ENCODE measurements around the gene DNAAF3.
A peak's percentile ranks its signal among the peaks of the same experiment; 100 is the strongest.
"Not testable (repeated sequence)": the region's sequence is repeated elsewhere in the genome, so short reads cannot be mapped to it uniquely, and the experiment has no call there.

Gene DNAAF3

DNA sequence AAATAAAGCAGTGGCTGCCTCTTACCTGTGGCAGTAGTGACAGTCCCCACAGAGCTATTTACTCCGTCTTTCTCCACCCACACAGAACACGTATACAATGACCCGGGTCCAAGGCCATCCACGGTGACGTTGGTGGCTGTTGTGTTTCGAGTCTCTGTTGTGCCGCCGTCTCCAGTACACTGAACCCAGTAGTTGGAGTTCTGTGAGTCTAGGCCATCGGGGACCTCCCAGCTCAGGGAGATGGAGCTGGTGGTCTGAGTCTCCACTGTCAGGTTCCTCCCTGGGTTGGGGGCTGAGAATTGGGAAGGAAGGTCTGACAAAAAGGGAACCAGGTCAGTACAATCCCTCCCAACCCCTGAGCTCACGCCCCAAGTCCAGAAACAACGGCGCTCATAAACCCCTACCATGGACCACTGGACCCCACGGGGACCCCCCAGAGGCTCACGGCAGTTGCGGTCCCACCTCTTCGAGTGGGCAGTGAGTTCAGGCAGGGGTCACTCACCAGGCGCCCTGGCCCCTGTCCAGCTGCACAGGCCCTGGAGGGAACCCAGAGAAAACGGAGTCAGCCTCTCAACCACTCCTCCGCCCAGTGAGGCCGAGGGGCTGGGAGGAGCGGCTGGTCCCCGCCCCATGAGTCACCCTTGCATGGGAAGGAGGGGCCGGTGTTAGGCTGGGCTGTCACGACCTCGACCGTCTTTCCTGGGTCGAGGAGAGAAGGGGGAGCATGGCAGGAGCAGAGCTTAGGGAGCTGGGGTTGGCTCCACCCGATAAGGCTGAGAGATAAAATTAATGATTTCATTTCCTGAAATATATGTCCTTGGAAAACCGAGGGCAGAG is 40.5 kb upstream of the DNAAF3 start:
- in situ Hi-C loops (cut with HindIII; ENCODE audit: low sequenced_read_pairs), result no loop called here

DNA sequence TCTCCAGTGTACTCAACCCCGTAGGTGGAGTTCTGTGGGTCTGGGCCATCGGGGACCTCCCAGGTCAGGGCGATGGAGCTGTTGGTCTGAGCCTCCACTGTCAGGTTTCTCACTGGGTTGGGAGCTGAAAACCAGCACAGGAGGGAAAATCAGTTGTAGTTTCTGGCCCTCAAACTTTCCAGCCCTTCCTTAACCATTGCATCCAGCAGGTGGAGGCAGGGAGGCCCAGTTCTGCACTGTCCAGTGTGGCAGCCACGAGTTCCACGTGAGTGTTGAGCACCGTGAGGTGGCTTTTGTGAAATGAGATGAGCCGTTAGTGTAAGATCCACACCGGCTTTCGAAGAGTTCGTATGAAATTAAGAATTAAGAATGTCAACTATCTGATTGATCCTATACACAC is 35.8 kb upstream of the DNAAF3 start:
- DNase-seq (ENCODE audit: low read depth); in situ Hi-C loops (cut with HindIII; ENCODE audit: low sequenced_read_pairs); H3K4me3 ChIP-seq (ENCODE audit: low read depth, low read length): not testable (repeated sequence)

More for the DNA sequence above, 40.5 kb upstream of the DNAAF3 start:
- peak overlapping the region; percentile 29 for H3K4me3 ChIP-seq (ENCODE audit: low read depth, low read length)
- DNase-seq (ENCODE audit: low read depth), result peak; percentile 32
- TF ChIP-seq, protein P1, sequence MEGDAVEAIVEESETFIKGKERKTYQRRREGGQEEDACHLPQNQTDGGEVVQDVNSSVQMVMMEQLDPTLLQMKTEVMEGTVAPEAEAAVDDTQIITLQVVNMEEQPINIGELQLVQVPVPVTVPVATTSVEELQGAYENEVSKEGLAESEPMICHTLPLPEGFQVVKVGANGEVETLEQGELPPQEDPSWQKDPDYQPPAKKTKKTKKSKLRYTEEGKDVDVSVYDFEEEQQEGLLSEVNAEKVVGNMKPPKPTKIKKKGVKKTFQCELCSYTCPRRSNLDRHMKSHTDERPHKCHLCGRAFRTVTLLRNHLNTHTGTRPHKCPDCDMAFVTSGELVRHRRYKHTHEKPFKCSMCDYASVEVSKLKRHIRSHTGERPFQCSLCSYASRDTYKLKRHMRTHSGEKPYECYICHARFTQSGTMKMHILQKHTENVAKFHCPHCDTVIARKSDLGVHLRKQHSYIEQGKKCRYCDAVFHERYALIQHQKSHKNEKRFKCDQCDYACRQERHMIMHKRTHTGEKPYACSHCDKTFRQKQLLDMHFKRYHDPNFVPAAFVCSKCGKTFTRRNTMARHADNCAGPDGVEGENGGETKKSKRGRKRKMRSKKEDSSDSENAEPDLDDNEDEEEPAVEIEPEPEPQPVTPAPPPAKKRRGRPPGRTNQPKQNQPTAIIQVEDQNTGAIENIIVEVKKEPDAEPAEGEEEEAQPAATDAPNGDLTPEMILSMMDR (IDR thresholded peaks at IDR 0.05; ENCODE audit: low read depth, low read length, missing control alignments), result no peak

DNA sequence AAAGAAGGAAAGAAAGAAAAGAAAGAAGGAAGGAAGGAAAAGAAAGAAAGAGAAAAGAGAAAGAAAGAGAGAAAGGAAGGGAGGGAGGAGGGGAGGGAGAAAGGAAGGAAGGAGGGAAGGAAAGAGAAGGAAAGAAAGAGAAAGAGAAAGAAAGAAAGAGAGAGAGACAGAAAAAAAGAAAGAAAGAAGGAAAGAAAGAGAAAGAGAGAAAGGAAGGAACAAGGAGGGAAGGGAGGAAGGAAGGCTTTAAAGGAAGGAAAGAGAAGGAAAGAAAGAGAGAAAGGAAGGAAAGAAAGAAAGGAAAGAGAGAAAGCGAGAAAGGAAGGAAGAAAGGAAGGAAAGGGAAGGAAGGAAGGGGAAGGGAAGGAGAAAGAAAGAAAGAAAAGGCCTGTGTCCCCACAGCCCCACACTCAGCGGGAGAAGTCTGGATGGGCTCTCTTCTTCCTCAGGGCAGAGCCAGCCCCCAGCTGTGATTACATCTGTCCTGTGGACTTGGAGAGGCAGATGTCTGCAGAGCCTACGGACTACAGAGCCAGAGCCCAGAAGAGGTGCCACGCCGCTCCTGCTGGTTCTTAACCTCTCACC is 33.3 kb upstream of the DNAAF3 start:
- no peak overlapping the region for H3K4me3 ChIP-seq (ENCODE audit: low read depth, low read length)
- no peak for DNase-seq (ENCODE audit: low read depth)
- in situ Hi-C loops (cut with HindIII; ENCODE audit: low sequenced_read_pairs), result no loop called here
- TF ChIP-seq, protein P1 (IDR thresholded peaks at IDR 0.05; ENCODE audit: low read depth, low read length, missing control alignments), result no peak

DNA sequence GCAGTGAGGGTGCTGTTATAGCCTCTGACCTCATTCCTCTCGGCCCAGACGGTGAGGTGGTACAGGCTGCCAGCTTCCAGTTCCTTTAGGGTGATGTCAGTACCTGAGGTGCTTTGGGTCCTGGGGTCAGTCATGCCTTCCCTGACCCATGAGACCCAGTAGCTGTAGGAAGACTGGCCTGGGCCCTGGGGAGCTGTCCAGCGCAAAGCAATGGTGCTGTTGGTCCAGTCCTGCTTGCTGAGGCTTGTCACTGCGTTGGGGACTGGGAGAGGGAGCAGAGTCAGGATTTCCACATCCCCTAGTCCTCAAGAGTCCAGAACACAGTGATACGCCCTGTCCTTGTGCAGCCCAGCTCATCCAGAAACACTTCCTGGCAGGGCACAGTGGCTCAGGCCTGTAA is 32.2 kb upstream of the DNAAF3 start:
- TF ChIP-seq, protein P1 (IDR thresholded peaks at IDR 0.05; ENCODE audit: low read depth, low read length, missing control alignments), result no peak
- in situ Hi-C loops (cut with HindIII; ENCODE audit: low sequenced_read_pairs), result no loop called here
- H3K4me3 ChIP-seq (ENCODE audit: low read depth, low read length), result no peak overlapping the region
- no peak for DNase-seq (ENCODE audit: low read depth)

DNA sequence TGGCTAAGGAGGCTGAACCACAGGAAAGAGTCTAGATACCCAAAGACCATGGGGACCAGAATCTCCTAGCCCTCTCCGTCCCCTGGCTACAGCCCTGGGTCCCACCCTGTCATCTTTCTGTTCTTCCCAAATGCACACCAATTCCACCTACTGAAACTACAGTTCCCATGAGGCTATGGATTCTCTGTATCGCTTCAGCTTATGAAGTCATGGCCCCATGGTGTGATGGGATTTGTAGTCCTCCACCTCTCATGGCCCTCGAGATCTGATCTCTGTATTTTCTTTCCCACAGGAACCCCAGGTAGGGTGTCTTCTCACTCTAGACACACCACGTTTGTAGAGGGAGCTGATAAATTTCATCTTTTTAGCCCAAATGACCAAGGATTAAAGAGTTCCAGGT is 31.1 kb upstream of the DNAAF3 start:
- no peak for DNase-seq (ENCODE audit: low read depth)
- no peak overlapping the region for H3K4me3 ChIP-seq (ENCODE audit: low read depth, low read length)
- in situ Hi-C loops (cut with HindIII; ENCODE audit: low sequenced_read_pairs), result no loop called here
- TF ChIP-seq, protein P1 (IDR thresholded peaks at IDR 0.05; ENCODE audit: low read depth, low read length, missing control alignments), result no peak

DNA sequence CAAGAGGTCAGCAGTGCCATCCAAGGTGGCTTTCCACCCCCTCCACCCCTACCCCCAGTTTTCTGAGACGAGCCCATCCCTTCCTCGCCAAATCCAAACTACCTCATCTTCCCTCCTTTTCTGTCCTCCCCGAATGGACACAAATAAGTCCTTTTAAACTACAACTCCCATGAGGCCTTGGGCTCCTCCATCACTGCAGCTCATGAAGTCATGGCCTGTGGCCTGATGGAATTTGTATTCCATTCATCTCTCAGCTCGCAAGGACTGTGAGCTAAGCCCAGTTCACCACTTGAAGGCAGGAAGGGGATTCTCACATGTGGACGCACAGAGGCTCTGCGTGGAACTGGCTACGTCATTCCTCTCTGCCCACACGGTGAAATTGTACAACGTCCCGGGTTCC is 30.4 kb upstream of the DNAAF3 start:
- no peak for DNase-seq (ENCODE audit: low read depth)
- H3K4me3 ChIP-seq (ENCODE audit: low read depth, low read length), result no peak overlapping the region
- TF ChIP-seq, protein P1 (IDR thresholded peaks at IDR 0.05; ENCODE audit: low read depth, low read length, missing control alignments), result no peak
- in situ Hi-C loops (cut with HindIII; ENCODE audit: low sequenced_read_pairs), result no loop called here

DNA sequence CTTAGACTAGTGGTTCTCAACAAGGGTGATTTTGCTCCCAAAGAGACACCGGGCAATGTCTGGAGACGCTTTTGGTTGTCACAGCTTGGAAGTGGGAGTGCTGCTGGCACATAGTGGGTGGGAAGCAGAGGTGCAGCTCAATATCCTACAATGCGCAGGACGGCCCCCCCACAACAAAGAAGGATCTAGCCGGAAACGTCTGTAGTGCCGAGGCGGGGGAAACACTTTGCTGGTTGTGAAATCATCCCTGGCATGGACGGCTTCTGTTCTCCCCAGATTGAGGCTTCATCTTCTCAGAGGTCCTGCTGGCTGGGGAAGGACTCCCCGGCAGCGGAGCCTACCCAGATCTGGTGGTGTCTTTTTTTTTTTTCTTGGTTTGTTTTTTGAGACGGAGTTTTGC is 27.1 kb upstream of the DNAAF3 start:
- in situ Hi-C loops (cut with HindIII; ENCODE audit: low sequenced_read_pairs), result no loop called here
- no peak overlapping the region for H3K4me3 ChIP-seq (ENCODE audit: low read depth, low read length)
- DNase-seq (ENCODE audit: low read depth), result no peak
- TF ChIP-seq, protein P1 (IDR thresholded peaks at IDR 0.05; ENCODE audit: low read depth, low read length, missing control alignments), result no peak
